Mucosa of descending colon (tissue), 3 donors: ENCODE data around the gene CPA3. TPM values are rescaled to one million over a fixed set of nuclear protein-coding genes. Genes with fewer than 3 reads are reported as not detected.

Experiments used
- ATAC-seq: fragments of 200-7000 bp; cut with Tn5 transposase; one replicate; pipeline ENCODE4 v1.9.1; 2020; ENCODE audit warnings: mild to moderate bottlenecking, moderate library complexity
- DNase-seq, 3 donors: peaks; one replicate each; pipeline ENCODE4 v3.0.0-alpha.2; 2020
- H3K36me3 ChIP-seq: fragments of 200-600 bp; one replicate; pipeline ENCODE4 v1.8.0; 2021; ENCODE audit warnings: low read depth, mild to moderate bottlenecking
- H3K4me1 ChIP-seq: fragments of 200-600 bp; one replicate; pipeline ENCODE4 v1.8.0; 2021; ENCODE audit warnings: low read depth, mild to moderate bottlenecking
- H3K4me3 ChIP-seq: fragments of 200-600 bp; one replicate; pipeline ENCODE4 v1.8.0; 2021; ENCODE audit warnings: mild to moderate bottlenecking
- H3K9me3 ChIP-seq: fragments of 200-600 bp; one replicate; pipeline ENCODE4 v1.8.0; 2021; ENCODE audit warnings: mild to moderate bottlenecking
- CTCF ChIP-seq: fragments of 200-600 bp; IDR thresholded peaks from one replicate; pipeline ENCODE4 v1.8.0; 2022; ENCODE audit warnings: antibody characterized with exemption, mild to moderate bottlenecking
- intact Hi-C, 2 donors: fragments of 100-400 bp; cut with DNase I in 1 of 2; cut with micrococcal nuclease in 1 of 2; formaldehyde crosslinking; loops; one replicate each; pipeline versions ENCODE4 v1.11.0 to v1.11.1; 2022; cut with DNase I, micrococcal nuclease
- total RNA-seq, 3 donors: library from RNA; stranded (reverse); fragmentation: NEBNext Ultra II Directional in 2 of 3; extraction: Animal tissue kit (Norgen Biotek cat#: 25700) in 2 of 3; gene quantifications; one replicate each; pipeline versions ENCODE4 v1.2.1 to v1.2.4, GENCODE V29; 2021 to 2023
- donor health status: DM: no; HTN: no; CAD: no; lungs with moderate emphysema.
- donor health status: DM: no; HTN: no; CAD: no.
- donor health status: DM: no; HTN: yes; CAD: no.

The CPA3 gene
- total RNA-seq, 3 donors from 2014 or later, result 1.8 to 20.6 (median 13.8) TPM

- ATAC-seq, result no peak
- Histone ChIP-seq H3K36me3 (no peaks in the 10 kb centered on the region), H3K4me1 (no peaks in the 10 kb centered on the region), H3K9me3 (no peaks in the 10 kb centered on the region), H3K4me3 (no peak overlapping the region)
- intact Hi-C loops, result no loop called here
- DNase-seq, result no peak
- no peak for TF ChIP-seq CTCF
Measured at GRCh38 chr3:148883163-148883562, 18.1 kb downstream of the CPA3 start.

GRCh38 chr3:148884261-148884660 lies 19.2 kb downstream of the CPA3 start:
- TF ChIP-seq CTCF, result no peak
- no peaks in the 10 kb centered on the region for H3K4me1 ChIP-seq
- no peak overlapping the region for H3K4me3 ChIP-seq
- H3K9me3 ChIP-seq, result no peaks in the 10 kb centered on the region
- no peaks in the 10 kb centered on the region for H3K36me3 ChIP-seq
- ATAC-seq, result no peak
- no peak for DNase-seq
- intact Hi-C loops, result no loop called here

- DNase-seq, result no peak
- intact Hi-C loops, result no loop called here
- no peaks in the 10 kb centered on the region for H3K4me1 ChIP-seq
- no peaks in the 10 kb centered on the region for H3K36me3 ChIP-seq
- no peak for ATAC-seq
- no peak for TF ChIP-seq CTCF
- H3K4me3 ChIP-seq, result no peak overlapping the region
- no peaks in the 10 kb centered on the region for H3K9me3 ChIP-seq
Measured at GRCh38 chr3:148889828-148890227, 24.7 kb downstream of the CPA3 start.

GRCh38 chr3:148896062-148896461 lies 31.0 kb downstream of the CPA3 start:
- Histone ChIP-seq H3K4me3 (no peak overlapping the region), H3K9me3 (no peaks in the 10 kb centered on the region), H3K4me1 (no peaks in the 10 kb centered on the region), H3K36me3 (no peaks in the 10 kb centered on the region)
- no peak for TF ChIP-seq CTCF
- no peak for ATAC-seq
- intact Hi-C loops, result no loop called here
- DNase-seq, result no peak

- no peaks in the 10 kb centered on the region for H3K4me1 ChIP-seq
- no peak for ATAC-seq
- intact Hi-C loops, result no loop called here
- H3K4me3 ChIP-seq, result no peak overlapping the region
- H3K9me3 ChIP-seq, result no peaks in the 10 kb centered on the region
- H3K36me3 ChIP-seq, result no peaks in the 10 kb centered on the region
- TF ChIP-seq CTCF, result no peak
- no peak for DNase-seq
Measured at GRCh38 chr3:148901987-148902791, 37.1 kb downstream of the CPA3 start.
